Liver (tissue), 9 donors: ENCODE data around the gene PARD3B. TPM values are rescaled to one million over a fixed set of nuclear protein-coding genes. Genes with fewer than 3 reads are reported as not detected.

Experiments
- DNase-seq: peaks from one replicate; pipeline ENCODE4 v3.0.0-alpha.2; 2017; ENCODE audit warnings: low spot score
- H3K27ac ChIP-seq, 2 donors: one replicate each; pipeline ENCODE4 v1.7.0; 2013; ENCODE audit warnings: inconsistent platforms in 2 of 2, low read length in 2 of 2, control low read depth in 1 of 2, low read depth in 1 of 2, mild to moderate bottlenecking in 1 of 2
- H3K27me3 ChIP-seq, 4 donors: one replicate each; pipeline versions ENCODE4 v1.6.1 to v1.7.0; 2013; ENCODE audit warnings: low read length in 3 of 4, inconsistent platforms in 1 of 4, mild to moderate bottlenecking in 1 of 4, moderate library complexity in 1 of 4; ENCODE audit not compliant: control insufficient read depth in 4 of 4, insufficient read depth in 4 of 4
- H3K36me3 ChIP-seq, 4 donors: one replicate each; pipeline versions ENCODE4 v1.6.1 to v1.7.0; 2013; ENCODE audit warnings: low read length in 3 of 4, mild to moderate bottlenecking in 3 of 4, low read depth in 1 of 4, moderate library complexity in 1 of 4; ENCODE audit not compliant: control insufficient read depth in 4 of 4, insufficient read depth in 3 of 4
- H3K4me1 ChIP-seq, 4 donors: one replicate each; pipeline versions ENCODE4 v1.6.1 to v1.7.0; 2013; ENCODE audit warnings: low read length in 3 of 4, mild to moderate bottlenecking in 3 of 4, moderate library complexity in 1 of 4; ENCODE audit not compliant: control insufficient read depth in 4 of 4, insufficient read depth in 4 of 4
- H3K4me3 ChIP-seq, 3 donors: one replicate each; pipeline versions ENCODE4 v1.6.1 to v1.7.0; 2013; ENCODE audit warnings: low read length in 3 of 3, control low read depth in 1 of 3, low read depth in 1 of 3, mild to moderate bottlenecking in 1 of 3
- H3K9ac ChIP-seq, 2 donors: one replicate each; pipeline ENCODE4 v1.7.0; 2013; ENCODE audit warnings: low read length in 2 of 2, mild to moderate bottlenecking in 2 of 2, moderate library complexity in 2 of 2, control low read depth in 1 of 2, low read depth in 1 of 2
- H3K9me3 ChIP-seq, 4 donors: one replicate each; pipeline versions ENCODE4 v1.6.1 to v1.7.0; 2013; ENCODE audit warnings: low read length in 3 of 4; ENCODE audit not compliant: control insufficient read depth in 4 of 4
- ATF3 ChIP-seq: IDR thresholded peaks from 2 replicates; pipeline ENCODE4 v1.6.1; 2016; ENCODE audit warnings: antibody characterized with exemption
- EGR1 ChIP-seq, 2 donors: IDR thresholded peaks; 2 replicates each; pipeline ENCODE4 v1.6.1; 2016 to 2018; ENCODE audit warnings: antibody characterized with exemption in 2 of 2, low read depth in 2 of 2
- FOXA1 ChIP-seq: IDR thresholded peaks from 2 replicates; pipeline ENCODE4 v1.6.1; 2016; ENCODE audit warnings: antibody characterized with exemption
- FOXA2 ChIP-seq: IDR thresholded peaks from 2 replicates; pipeline ENCODE4 v1.6.1; 2016; ENCODE audit warnings: antibody characterized with exemption
- GABPA ChIP-seq, 2 donors: IDR thresholded peaks in 1 of 2; conservative IDR thresholded peaks in 1 of 2; 2 replicates each; pipeline ENCODE4 v1.6.1; 2016; ENCODE audit warnings: antibody characterized with exemption in 2 of 2, mild to moderate bottlenecking in 1 of 2, moderate library complexity in 1 of 2
- HNF4A ChIP-seq, 2 donors: conservative IDR thresholded peaks; 2 replicates each; pipeline ENCODE4 v1.6.1; 2016; ENCODE audit warnings: antibody characterized with exemption in 2 of 2, mild to moderate bottlenecking in 2 of 2
- HNF4G ChIP-seq: IDR thresholded peaks from 2 replicates; pipeline ENCODE4 v1.6.1; 2016; ENCODE audit warnings: antibody characterized with exemption
- JUND ChIP-seq, 2 donors: IDR thresholded peaks; 2 replicates each; pipeline ENCODE4 v1.6.1; 2016; ENCODE audit warnings: antibody characterized with exemption in 2 of 2
- MAX ChIP-seq: IDR thresholded peaks from 2 replicates; pipeline ENCODE4 v1.6.1; 2016; ENCODE audit warnings: antibody characterized with exemption
- NR2F2 ChIP-seq: IDR thresholded peaks from 2 replicates; pipeline ENCODE4 v1.6.1; 2016; ENCODE audit warnings: antibody characterized with exemption
- RAD21 ChIP-seq, 2 donors: IDR thresholded peaks; 2 replicates each; pipeline ENCODE4 v1.6.1; 2016; ENCODE audit warnings: antibody characterized with exemption in 2 of 2, mild to moderate bottlenecking in 2 of 2
- REST ChIP-seq: IDR thresholded peaks from 2 replicates; pipeline ENCODE4 v1.6.1; 2016; ENCODE audit warnings: antibody characterized with exemption, mild to moderate bottlenecking
- RXRA ChIP-seq, 2 donors: IDR thresholded peaks; 2 replicates each; pipeline ENCODE4 v1.6.1; 2017 to 2018; ENCODE audit warnings: antibody characterized with exemption in 2 of 2, mild to moderate bottlenecking in 1 of 2
- TAF1 ChIP-seq: conservative IDR thresholded peaks from 2 replicates; pipeline ENCODE4 v1.6.1; 2016; ENCODE audit warnings: antibody characterized with exemption, mild to moderate bottlenecking
- YY1 ChIP-seq: IDR thresholded peaks from 2 replicates; pipeline ENCODE4 v1.6.1; 2016; ENCODE audit warnings: antibody characterized with exemption, mild to moderate bottlenecking
- WGBS: extraction: QIAGEN DNeasy Blood & Tissue Kit; methylation state at CpG from one replicate; pipeline ENCODE4 v1.1.7; 2013; 5-methylcytosine and 5-hydroxymethylcytosine counted together
- polyA plus RNA-seq, 2 donors: library from polyadenylated mRNA; stranded (reverse) in 1 of 2; unstranded in 1 of 2; fragments of 200-250 nt in 1 of 2; fragments of >200 nt in 1 of 2; fragmentation: Nextera tagmentation in 1 of 2; extraction: Ambion mirVana in 1 of 2; gene quantifications; one replicate each; pipeline versions ENCODE4 v1.2.1 to v1.2.3, GENCODE V29; 2013 to 2015
- total RNA-seq, 2 donors: library from RNA; depleted of rRNA; stranded (reverse); fragments of >200 nt; gene quantifications; one replicate each; pipeline ENCODE4 v1.2.3, GENCODE V29; 2014
- TF ChIP-seq, protein P1 (sequence below): IDR thresholded peaks from 2 replicates; pipeline ENCODE4 v1.6.1; 2016; ENCODE audit warnings: antibody characterized with exemption
- TF ChIP-seq, protein P2 (sequence below): fragments of 150-350 bp; IDR thresholded peaks from 2 replicates; pipeline ENCODE4 v1.5.1; 2017; ENCODE audit warnings: improper control_type of control experiment, low read depth, low read length; ENCODE audit not compliant: missing input control
- donor health status: healthy.
- donor health status: healthy.
- donor health status: healthy.
- donor health status: healthy.
- donor health status: healthy.

The PARD3B gene
- total and polyA plus RNA-seq, 4 donors = 1.1 to 10.3 (median 3.7) TPM

- Histone ChIP-seq H3K36me3 (no peaks in the 10 kb centered on the region), H3K9me3 (no peaks in the 10 kb centered on the region), H3K27ac (no peak overlapping the region), H3K4me1 (no peaks in the 10 kb centered on the region), H3K9ac (no peak overlapping the region), H3K27me3 (no peaks in the 10 kb centered on the region), H3K4me3 (no peak overlapping the region)
- no peak for TF ChIP-seq YY1
- no peak for TF ChIP-seq TAF1
- TF ChIP-seq HNF4G = no peak
- TF ChIP-seq REST = no peak
- TF ChIP-seq GABPA (IDR thresholded peaks at IDR 0.05 in 1 of 2, conservative IDR thresholded peaks at IDR 0.05 in 1 of 2) = no peak
- no peak for TF ChIP-seq ATF3
- TF ChIP-seq, protein P1, sequence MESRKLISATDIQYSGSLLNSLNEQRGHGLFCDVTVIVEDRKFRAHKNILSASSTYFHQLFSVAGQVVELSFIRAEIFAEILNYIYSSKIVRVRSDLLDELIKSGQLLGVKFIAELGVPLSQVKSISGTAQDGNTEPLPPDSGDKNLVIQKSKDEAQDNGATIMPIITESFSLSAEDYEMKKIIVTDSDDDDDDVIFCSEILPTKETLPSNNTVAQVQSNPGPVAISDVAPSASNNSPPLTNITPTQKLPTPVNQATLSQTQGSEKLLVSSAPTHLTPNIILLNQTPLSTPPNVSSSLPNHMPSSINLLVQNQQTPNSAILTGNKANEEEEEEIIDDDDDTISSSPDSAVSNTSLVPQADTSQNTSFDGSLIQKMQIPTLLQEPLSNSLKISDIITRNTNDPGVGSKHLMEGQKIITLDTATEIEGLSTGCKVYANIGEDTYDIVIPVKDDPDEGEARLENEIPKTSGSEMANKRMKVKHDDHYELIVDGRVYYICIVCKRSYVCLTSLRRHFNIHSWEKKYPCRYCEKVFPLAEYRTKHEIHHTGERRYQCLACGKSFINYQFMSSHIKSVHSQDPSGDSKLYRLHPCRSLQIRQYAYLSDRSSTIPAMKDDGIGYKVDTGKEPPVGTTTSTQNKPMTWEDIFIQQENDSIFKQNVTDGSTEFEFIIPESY = no peak
- TF ChIP-seq FOXA2 = no peak
- no peak for TF ChIP-seq RAD21 (IDR thresholded peaks at IDR 0.05)
- no peak for TF ChIP-seq NR2F2
- no peak for TF ChIP-seq FOXA1
- TF ChIP-seq JUND (IDR thresholded peaks at IDR 0.05) = no peak
- no peak for TF ChIP-seq HNF4A (conservative IDR thresholded peaks at IDR 0.05)
- 92% methylated on average over 5 of the region's 5 CpGs for WGBS
- DNase-seq = no peak
Observed at GRCh38 chr2:205280596-205281236, 735.4 kb downstream of the PARD3B start.

DNA sequence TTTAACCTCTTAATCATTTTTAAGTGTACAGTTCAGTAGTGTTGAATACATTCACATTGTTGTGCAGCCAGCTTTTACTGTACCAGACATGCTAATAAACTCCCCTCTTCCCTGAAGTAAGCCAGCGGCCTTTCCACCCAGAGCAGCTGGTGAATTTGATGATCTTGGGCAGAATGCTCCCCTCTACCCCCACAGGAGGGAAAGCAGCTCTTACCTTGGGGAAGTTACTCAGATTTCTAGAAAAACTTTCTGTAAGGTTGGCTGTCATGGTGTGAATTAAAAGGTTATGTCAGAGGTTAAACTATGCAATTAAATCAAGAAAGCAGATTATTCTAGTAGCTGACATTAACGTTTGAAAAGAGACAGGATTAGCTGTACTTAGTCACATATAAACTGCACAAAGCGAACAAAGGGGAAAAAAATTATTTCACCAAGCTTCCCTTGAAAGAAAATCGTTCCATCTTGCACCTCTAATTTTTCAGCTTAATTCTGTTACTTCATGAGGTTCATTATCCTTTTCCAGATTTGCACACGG lies 738.5 kb downstream of the PARD3B start:
- TF ChIP-seq EGR1 (IDR thresholded peaks at IDR 0.05; ENCODE audit: low read depth in 2 of 2) = no peak
- no peak for TF ChIP-seq FOXA2
- no peak for TF ChIP-seq FOXA1
- no peak for TF ChIP-seq HNF4A (conservative IDR thresholded peaks at IDR 0.05)
- TF ChIP-seq RXRA (IDR thresholded peaks at IDR 0.05) = no peak
- TF ChIP-seq MAX = no peak
- TF ChIP-seq JUND (IDR thresholded peaks at IDR 0.05) = no peak
- no peak for TF ChIP-seq REST
- no peak for TF ChIP-seq RAD21 (IDR thresholded peaks at IDR 0.05)
- TF ChIP-seq TAF1 = no peak
- TF ChIP-seq ATF3 = no peak
- TF ChIP-seq YY1 = no peak
- TF ChIP-seq NR2F2 = no peak
- TF ChIP-seq, protein P2, sequence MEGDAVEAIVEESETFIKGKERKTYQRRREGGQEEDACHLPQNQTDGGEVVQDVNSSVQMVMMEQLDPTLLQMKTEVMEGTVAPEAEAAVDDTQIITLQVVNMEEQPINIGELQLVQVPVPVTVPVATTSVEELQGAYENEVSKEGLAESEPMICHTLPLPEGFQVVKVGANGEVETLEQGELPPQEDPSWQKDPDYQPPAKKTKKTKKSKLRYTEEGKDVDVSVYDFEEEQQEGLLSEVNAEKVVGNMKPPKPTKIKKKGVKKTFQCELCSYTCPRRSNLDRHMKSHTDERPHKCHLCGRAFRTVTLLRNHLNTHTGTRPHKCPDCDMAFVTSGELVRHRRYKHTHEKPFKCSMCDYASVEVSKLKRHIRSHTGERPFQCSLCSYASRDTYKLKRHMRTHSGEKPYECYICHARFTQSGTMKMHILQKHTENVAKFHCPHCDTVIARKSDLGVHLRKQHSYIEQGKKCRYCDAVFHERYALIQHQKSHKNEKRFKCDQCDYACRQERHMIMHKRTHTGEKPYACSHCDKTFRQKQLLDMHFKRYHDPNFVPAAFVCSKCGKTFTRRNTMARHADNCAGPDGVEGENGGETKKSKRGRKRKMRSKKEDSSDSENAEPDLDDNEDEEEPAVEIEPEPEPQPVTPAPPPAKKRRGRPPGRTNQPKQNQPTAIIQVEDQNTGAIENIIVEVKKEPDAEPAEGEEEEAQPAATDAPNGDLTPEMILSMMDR = no peak
- no peak for TF ChIP-seq HNF4G
- TF ChIP-seq GABPA (IDR thresholded peaks at IDR 0.05 in 1 of 2, conservative IDR thresholded peaks at IDR 0.05 in 1 of 2) = no peak
- no peaks in the 10 kb centered on the region for H3K27me3 ChIP-seq
- H3K36me3 ChIP-seq = no peaks in the 10 kb centered on the region
- 89% methylated on average over 5 of the region's 5 CpGs for WGBS
- no peak overlapping the region for H3K4me3 ChIP-seq
- no peak overlapping the region for H3K27ac ChIP-seq
- no peak overlapping the region for H3K9ac ChIP-seq
- H3K9me3 ChIP-seq = no peaks in the 10 kb centered on the region
- DNase-seq = no peak
- H3K4me1 ChIP-seq = no peaks in the 10 kb centered on the region
